Heart left ventricle (tissue), 16 donors: ENCODE data around the gene SPAG17. TPM values are rescaled to one million over a fixed set of nuclear protein-coding genes. Genes with fewer than 3 reads are reported as not detected.

Experiments
- ATAC-seq, 4 donors: fragments of 200-7000 bp; cut with Tn5 transposase; one replicate each; pipeline ENCODE4 v1.9.1; 2020 to 2022; ENCODE audit warnings: moderate library complexity in 4 of 4, mild to moderate bottlenecking in 3 of 4, moderate number of reproducible peaks in 1 of 4
- DNase-seq, 5 donors: peaks; one replicate each; pipeline ENCODE4 v3.0.0-alpha.2; 2020
- H3K27ac ChIP-seq, 12 donors: fragments of 200-600 bp; sonication (generic) in 4 of 12; one replicate each; pipeline versions ENCODE4 v1.5.0 to v1.8.0; 2016 to 2022; ENCODE audit warnings: mild to moderate bottlenecking in 2 of 12
- H3K27me3 ChIP-seq, 9 donors: fragments of 200-600 bp; sonication (generic) in 2 of 9; one replicate each; pipeline versions ENCODE4 v1.5.1 to v1.8.0; 2016 to 2022; ENCODE audit warnings: mild to moderate bottlenecking in 3 of 9
- H3K36me3 ChIP-seq, 9 donors: fragments of 200-600 bp; sonication (generic) in 2 of 9; one replicate each; pipeline versions ENCODE4 v1.5.0 to v1.8.0; 2018 to 2022; ENCODE audit warnings: mild to moderate bottlenecking in 2 of 9
- H3K4me1 ChIP-seq, 12 donors: fragments of 200-600 bp; sonication (generic) in 4 of 12; one replicate each; pipeline versions ENCODE4 v1.5.0 to v1.8.0; 2016 to 2022; ENCODE audit warnings: mild to moderate bottlenecking in 3 of 12
- H3K4me3 ChIP-seq, 12 donors: fragments of 200-600 bp; sonication (generic) in 4 of 12; one replicate each; pipeline versions ENCODE4 v1.5.0 to v1.8.0; 2017 to 2022; ENCODE audit warnings: mild to moderate bottlenecking in 9 of 12, moderate library complexity in 4 of 12
- H3K9me3 ChIP-seq, 12 donors: fragments of 200-600 bp; sonication (generic) in 4 of 12; one replicate each; pipeline versions ENCODE4 v1.5.0 to v1.8.0; 2016 to 2022; ENCODE audit warnings: mild to moderate bottlenecking in 1 of 12
- CTCF ChIP-seq, 12 donors: fragments of 200-600 bp; sonication (generic) in 4 of 12; IDR thresholded peaks; one replicate each; pipeline versions ENCODE4 v1.5.0 to v1.8.0; 2018 to 2022; ENCODE audit warnings: antibody characterized with exemption in 12 of 12, mild to moderate bottlenecking in 5 of 12
- POLR2A ChIP-seq, 2 donors: fragments of 450-650 bp; IDR thresholded peaks; one replicate each; pipeline ENCODE4 v1.6.1; 2017; ENCODE audit warnings: antibody characterized with exemption in 2 of 2, mild to moderate bottlenecking in 2 of 2, moderate library complexity in 2 of 2
- WGBS, 4 donors: extraction: QIAGEN DNeasy Blood & Tissue Kit in 2 of 4; methylation state at CpG; one replicate each; pipeline versions ENCODE4 v1.1.5 to v1.1.7; 2013 to 2018; 5-methylcytosine and 5-hydroxymethylcytosine counted together
- intact Hi-C, 10 donors: fragments of 100-400 bp; cut with DNase I; formaldehyde crosslinking; loops; one replicate each; pipeline versions ENCODE4 v1.11.1 to v1.14.2; 2022
- polyA plus RNA-seq, 2 donors: library from polyadenylated mRNA; stranded (reverse); fragments of 200-250 nt; gene quantifications; one replicate each; pipeline ENCODE4 v1.2.3, GENCODE V29; 2013
- total RNA-seq, 9 donors: library from RNA; depleted of rRNA in 2 of 9; stranded (reverse); fragments of >200 nt in 2 of 9; fragmentation: NEBNext Ultra II Directional in 3 of 9; extraction: Animal tissue kit (Norgen Biotek cat#: 25700) in 3 of 9; gene quantifications; one replicate each; pipeline versions ENCODE4 v1.1.0 to v1.2.4, GENCODE V29; 2016 to 2023
- donor health status: ischemic (EF 13 %, LVEDD 7.1; RV severe dilation, severe dysfunction).
- donor health status: healthy with polysubstance abuse.
- donor health status: DM: no; HTN: yes; CAD: no.
- donor health status: DM: no; HTN: no; CAD: no.
- donor health status: ischemic (EF 25% LVEDD 6.9; RV normal size, moderate dysfunction).
- donor health status: ischemic (EF 25% LVEDD 5.7; RV mildly dilated, moderate dysfunction).
- donor health status: healthy.
- donor health status: DM: yes; HTN: yes; CAD: no.
- donor health status: ischemic (EF 35%, LVEDD 5.7; RV mildly dilated, moderate dysfunction).
- donor health status: nonischemic (EF 11% LVEDD 7.7; RV severe dilation, severe dysfunction).
- donor health status: DM: yes; HTN: yes; CAD: no.
- donor health status: PGD.
- donor health status: ischemic (EF 29% LVEDD 5.4; RV normal size, mild dysfunction).
- donor health status: nonischemic (EF 23%, LVEDD 6.1; RV moderate dilation, normal function).

Gene SPAG17
- total and polyA plus RNA-seq, 11 donors = 0.38 to 0.48 TPM; not detected in 9

GRCh38 chr1:118075116-118075515 is 109.9 kb downstream of the SPAG17 start:
- Histone ChIP-seq H3K9me3 (peaks cover 0 to 4% (median 0%) of the 10 kb centered on the region in 12 donors), H3K4me1 (no peaks in the 10 kb centered on the region), H3K4me3 (no peak overlapping the region), H3K27me3 (peaks cover 0 to 4% (median 0%) of the 10 kb centered on the region in 9 donors), H3K36me3 (no peaks in the 10 kb centered on the region), H3K27ac (no peak overlapping the region)
- intact Hi-C loops = loop anchor here in 1 of 10 donors (10.0 kb wide), 1 partner anchor 60 kb away; no protein-coding TSS in a partner anchor
- TF ChIP-seq POLR2A (IDR thresholded peaks at IDR 0.05) (no peak), CTCF (IDR thresholded peaks at IDR 0.05) (no peak)
- ATAC-seq (no peak), DNase-seq (no peak)
- WGBS, 4 donors = 79 to 90% (median 84%) methylated on average over 3 of the region's 3 CpGs

DNA sequence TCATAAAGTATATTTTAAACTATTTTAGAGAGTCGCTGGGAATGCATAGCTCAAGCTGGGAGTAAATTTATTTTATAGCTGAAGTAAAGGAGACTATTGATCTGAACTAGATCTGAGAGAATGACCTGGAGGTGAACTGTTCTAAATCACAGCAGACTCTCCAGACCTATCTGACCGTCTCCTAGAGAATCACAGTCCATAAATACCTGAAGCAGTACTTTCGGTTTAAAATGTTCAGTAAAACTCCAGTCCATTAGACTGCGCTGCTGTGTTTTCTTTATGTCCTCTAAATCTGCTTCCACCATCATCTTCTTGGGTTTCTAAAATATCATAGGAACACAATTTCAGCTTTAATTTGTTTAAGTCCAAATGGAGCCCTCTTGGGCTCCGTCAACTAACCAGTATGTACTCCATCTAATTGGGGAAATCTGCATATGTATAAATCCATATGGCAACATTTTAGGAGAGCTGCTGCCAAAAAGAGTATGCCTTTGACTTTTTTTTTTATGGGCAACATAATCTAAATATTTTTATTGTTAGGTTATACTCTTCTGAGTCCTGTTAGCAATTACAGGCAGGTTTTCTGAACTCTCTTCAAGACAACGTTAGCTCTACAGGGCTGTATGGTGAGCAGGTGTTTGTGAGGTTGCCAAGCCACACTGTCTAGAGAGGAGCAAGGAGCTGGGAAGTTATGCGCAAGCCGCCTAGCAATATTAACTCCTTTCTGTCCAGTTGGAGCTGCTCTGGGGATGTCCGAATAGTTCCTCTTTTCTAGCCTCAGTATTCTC is 111.2 kb downstream of the SPAG17 start:
- Histone ChIP-seq H3K4me1 (no peaks in the 10 kb centered on the region), H3K27me3 (peaks cover 0 to 4% (median 0%) of the 10 kb centered on the region in 9 donors), H3K27ac (no peak overlapping the region), H3K4me3 (no peak overlapping the region), H3K36me3 (no peaks in the 10 kb centered on the region), H3K9me3 (peaks cover 0 to 1% (median 0%) of the 10 kb centered on the region in 12 donors)
- 43 to 49% (median 47%) methylated on average over 9 of the region's 9 CpGs for WGBS, 4 donors
- no peak for ATAC-seq
- no peak for DNase-seq
- intact Hi-C loops = loop anchor here in 1 of 10 donors (10.0 kb wide), 1 partner anchor 61 kb away; no protein-coding TSS in a partner anchor
- TF ChIP-seq POLR2A (IDR thresholded peaks at IDR 0.05) = no peak
- no peak for TF ChIP-seq CTCF (IDR thresholded peaks at IDR 0.05)

GRCh38 chr1:118049981-118050380 is 135.0 kb downstream of the SPAG17 start:
- 52 to 74% (median 70%) methylated on average over 2 of the region's 2 CpGs for WGBS, 4 donors
- TF ChIP-seq POLR2A (IDR thresholded peaks at IDR 0.05) (no peak), CTCF (IDR thresholded peaks at IDR 0.05) (no peak)
- DNase-seq (no peak), ATAC-seq (no peak)
- intact Hi-C loops = no loop called here
- Histone ChIP-seq H3K9me3 (no peaks in the 10 kb centered on the region), H3K4me1 (no peaks in the 10 kb centered on the region), H3K27me3 (no peaks in the 10 kb centered on the region), H3K36me3 (no peaks in the 10 kb centered on the region), H3K27ac (no peak overlapping the region), H3K4me3 (no peak overlapping the region)

GRCh38 chr1:118047650-118048224 is 137.3 kb downstream of the SPAG17 start:
- Histone ChIP-seq H3K27ac (no peak overlapping the region), H3K27me3 (no peaks in the 10 kb centered on the region), H3K36me3 (no peaks in the 10 kb centered on the region), H3K4me1 (no peaks in the 10 kb centered on the region), H3K4me3 (no peak overlapping the region), H3K9me3 (no peaks in the 10 kb centered on the region)
- TF ChIP-seq POLR2A (IDR thresholded peaks at IDR 0.05) (no peak), CTCF (IDR thresholded peaks at IDR 0.05) (no peak)
- intact Hi-C loops = no loop called here
- DNase-seq (no peak), ATAC-seq (no peak)
- WGBS, 4 donors = 88 to 100% (median 91%) methylated on average over 1 to 3 of the region's 3 CpGs
